NCI-H345 treated with DMSO at 0.1 percent for 48 hours (cell line): ENCODE measurements around the gene APLN.

Experiments used
- DNase-seq: peaks from one replicate; lab custom pipeline; 2025; ENCODE audit not compliant: unreplicated experiment; lab: John Stamatoyannopoulos, UW

APLN gene

DNA sequence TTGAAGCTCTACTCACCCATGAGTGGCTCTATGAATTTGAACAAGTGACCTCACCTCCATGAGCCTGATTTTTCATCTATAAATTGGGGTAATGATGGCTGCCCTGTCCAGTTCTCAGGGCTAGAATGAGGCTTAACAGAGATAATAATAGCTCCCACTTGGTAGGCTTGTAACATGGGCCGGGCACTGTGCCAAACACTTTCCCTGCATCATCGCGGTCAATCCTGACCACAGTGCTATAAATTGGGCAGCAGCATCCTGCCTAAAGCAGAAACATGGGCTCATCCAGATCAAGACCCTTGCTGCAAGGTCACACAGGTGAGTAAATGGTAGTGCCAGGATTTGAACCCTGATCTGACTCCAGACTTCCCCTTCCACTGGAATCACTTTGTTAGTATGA is 12.8 kb downstream of the APLN start:
- DNase-seq = no peak

DNA sequence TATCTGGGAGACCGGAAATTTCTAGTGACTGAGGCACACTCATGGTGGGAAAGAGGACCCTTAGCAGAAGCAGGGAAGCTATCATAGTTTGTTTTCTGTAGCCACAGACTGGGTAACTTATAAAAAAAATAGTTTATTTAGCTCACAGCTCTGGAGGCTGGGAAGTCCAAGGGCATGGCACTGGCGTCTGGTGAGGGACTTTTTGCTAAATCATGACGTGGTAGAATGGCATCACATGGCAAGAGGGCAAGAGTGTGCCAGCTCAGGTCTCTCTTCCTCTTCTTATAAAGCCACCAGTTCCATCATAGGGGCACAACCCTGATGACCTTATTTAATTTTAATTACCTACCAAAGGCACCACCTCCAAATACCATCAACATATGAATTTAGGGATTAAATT is 13.3 kb downstream of the APLN start:
- DNase-seq = no peak

DNA sequence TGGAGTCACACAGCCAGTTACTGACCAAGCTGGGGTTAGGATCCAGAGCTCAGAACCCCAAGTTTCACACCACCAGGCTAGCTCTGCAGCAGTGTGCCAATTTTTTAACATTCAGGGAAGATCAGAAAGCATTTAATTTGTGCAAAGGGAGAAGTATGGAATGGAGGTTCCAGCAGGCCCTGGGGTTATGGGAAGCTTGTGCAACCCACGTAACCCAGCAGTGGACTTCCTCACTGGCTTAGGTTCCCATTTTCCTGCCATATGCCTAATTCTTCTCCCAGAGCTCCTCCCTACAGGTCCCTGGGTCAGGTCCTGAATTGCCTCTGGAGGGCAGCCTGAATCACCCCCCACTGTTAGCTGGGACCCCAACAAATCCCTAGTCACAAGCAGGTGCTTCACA is 14.0 kb downstream of the APLN start:
- DNase-seq = no peak

DNA sequence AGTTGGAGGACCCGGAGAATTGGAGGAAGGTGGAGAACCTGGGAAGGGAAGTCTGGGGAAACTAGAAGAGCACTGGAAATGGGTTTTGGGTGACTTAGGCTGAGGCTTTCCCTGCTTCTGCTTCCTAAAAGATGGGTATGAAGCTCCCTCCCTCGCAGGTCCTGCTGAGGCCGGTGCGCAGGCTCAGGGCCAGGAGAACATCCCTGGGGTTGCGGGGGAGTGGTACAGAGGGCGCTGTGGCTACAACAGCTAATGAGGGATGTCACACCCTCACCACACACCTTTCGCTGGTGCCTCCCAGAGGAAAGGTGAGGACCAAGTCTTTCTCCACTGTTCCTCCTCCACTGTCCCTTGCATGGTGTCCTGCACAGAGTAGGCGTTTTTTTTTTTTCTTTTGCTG is 15.8 kb downstream of the APLN start:
- no peak for DNase-seq

DNA sequence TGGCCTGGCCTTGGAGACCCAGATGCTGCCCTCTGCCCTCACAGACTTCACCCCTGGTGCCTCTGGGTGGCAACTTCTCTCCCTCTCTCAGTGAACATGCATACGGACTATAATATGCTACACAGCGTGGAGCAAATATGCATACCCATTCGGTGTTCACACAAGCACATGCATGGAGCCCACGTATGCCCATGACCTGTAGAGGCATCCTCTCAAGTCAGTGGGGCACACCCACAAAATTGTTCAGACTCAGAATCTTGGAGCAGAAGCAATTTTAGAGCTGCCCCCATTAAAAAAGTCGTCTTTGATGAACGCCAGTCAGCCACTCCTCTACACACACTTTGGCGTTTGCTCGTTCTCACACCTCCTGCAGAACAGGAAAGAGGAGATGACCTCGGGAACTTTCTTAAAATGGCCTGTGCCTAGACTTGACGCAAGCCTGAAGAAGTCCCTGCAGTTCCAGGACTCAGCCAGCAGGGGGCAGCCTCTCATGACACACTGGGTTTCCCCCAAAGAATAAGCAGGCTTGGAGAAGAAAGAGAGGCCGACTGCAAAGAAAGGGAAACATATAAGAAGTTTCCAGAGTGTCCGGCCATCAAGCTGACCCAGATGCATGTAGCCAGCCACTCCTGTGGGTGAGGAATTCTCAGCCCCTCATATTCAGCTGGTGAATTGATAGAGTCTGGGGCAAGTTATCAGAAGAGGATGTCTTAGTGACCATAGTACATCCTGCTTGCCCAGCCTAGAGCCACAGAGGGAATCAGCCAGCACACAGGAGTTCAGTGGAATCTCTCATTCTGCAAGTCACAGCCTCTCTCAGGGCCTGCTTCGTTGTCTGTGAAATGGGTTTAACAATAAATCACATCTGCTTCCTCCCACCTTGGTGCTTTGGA is 17.3 kb downstream of the APLN start:
- peak; percentile 13 for DNase-seq

DNA sequence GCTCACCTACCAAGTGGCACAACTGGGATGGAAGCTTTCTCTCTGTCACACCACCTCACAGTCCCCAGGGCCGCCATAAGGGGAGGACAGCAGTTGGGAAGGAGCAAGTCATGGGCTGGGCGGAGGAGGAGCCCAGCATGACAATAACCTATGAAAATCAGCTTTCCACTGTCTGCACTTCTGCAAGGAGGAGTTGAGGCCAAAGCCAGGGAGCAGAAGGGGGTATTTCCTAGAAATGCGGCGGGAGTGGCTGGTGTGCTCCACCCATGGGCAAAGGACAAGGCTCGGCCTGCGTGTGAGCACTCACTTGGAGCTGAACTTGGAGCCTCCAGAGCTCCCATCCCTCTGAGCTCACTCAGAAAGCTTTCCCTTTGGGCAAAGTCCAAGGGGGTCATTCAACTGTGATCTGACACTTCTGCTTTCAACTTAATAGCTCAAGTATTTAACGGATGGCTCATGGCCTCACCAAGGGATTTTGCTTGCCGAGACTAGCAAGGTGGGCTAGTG is 18.5 kb downstream of the APLN start:
- no peak for DNase-seq

DNA sequence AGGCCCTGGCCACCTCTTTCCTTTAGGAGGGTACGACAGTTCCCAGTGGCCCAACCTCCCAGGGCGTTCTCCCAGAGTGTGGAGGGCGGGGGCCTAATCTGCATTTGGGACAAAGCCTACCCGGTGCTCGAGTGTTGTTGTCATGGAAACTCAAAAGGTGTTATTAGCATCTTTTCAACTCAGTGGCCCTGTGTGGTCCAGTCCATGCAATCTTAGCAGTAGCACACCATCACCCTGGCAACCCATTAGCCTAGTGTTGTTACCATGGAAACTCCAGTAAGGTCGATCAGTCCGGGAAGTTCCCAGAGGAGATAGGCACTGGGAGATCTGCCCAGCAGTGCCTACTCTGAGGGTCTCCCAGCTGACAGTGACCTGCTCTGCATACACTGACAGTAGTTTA is 20.2 kb downstream of the APLN start:
- DNase-seq = no peak

DNA sequence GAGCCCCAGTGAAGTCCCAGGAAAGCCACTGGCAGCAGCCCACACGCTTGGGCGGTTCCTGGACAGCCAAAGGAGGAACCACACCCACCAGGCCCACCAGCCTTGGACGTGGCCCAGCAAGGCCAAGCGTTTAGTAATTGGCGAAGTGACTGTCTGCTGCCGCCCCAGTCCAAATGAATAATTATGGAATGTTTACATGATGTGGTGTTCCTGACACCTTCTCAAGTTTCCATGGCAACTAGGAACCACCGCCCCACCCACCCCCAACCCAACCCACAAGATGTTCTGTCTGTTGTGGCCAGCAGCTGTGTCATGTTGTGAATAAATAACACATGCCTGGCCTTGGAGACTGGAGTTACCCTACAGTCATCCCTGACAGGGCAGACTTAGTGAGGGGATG is 22.3 kb downstream of the APLN start:
- no peak for DNase-seq

DNA sequence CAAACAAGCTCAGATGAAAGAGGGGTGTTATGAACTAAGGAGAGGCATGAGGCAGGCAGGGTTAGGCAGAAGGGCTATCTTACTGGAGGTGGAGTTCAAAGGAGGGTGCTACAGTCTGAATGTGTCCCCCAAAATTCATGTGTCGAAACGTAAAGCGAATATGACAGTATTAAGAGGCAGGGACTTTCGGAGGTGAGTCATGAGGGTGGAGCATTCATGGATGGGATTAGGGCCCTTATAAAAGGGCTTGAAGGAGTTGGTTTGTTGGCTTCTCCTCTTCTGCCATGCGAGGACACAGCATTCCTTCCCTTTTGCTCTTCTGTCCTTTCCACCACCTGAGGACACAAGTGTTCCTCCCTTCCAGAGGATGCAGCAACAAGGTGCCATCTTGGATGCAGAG is 22.9 kb downstream of the APLN start:
- DNase-seq = no peak

DNA sequence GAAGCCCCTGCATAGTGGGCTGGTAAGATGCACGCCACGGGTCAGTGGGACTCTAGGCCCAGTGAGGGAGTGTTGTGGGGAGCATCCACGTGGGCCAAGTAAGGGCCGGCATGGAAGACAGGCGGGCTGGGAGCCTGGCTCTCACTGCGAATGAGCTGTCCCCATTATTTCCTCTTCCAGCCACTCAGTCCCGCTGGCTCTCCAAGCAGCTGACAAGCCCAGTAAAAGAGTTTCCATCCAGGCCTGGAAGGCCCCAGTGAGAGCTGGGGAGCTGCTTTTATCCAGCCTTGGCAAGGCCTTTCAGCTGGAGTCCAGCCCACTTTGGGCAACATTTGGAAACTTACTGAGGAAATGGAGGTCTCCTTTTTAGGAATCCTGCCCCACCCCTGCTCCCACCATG is 24.9 kb downstream of the APLN start:
- DNase-seq = no peak

DNA sequence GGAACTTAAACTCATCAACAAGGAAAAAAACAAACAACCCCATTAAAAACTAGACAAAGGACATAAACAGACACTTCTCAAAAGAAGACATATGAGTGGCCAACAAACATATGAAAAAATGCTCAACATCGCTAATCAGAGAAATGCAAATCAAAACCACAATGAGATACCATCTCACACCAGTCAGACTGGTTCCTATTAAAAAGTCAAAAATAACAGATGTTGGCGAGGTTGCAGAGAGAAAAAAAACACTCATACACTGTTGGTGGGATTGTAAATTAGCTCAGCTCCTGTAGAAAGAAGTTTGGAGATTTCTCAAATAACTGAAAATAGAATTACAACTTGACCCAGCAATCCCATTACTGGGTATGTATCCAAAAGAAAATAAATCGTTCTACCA is 28.7 kb downstream of the APLN start:
- DNase-seq = no peak

DNA sequence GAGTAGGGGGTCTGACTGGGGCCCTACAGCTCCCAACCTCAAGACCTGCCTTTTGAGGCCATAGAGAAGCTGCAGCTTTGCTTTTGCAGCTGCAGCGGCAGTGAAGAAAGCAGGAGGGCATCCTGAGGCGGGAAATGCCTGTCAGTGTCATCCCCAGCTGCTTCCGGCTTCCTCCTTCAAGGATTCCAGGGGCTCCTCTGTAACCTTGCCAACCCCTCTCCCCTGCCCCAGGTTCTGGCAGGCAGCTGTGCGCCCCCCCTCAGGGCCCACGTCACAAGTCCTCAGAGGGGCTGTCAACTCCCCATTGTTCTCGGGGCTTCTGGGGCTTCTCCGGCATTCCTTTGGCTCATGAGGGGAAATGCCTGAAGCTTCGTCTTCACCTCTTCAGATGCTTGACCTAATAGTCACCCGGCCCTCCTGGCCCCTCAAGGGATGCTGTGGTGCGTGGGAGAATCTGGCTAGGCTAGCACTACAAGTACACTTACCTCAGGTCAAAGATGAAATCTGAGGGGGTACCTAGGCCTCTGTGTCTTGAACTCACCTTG is 31.9 kb downstream of the APLN start:
- DNase-seq = no peak

DNA sequence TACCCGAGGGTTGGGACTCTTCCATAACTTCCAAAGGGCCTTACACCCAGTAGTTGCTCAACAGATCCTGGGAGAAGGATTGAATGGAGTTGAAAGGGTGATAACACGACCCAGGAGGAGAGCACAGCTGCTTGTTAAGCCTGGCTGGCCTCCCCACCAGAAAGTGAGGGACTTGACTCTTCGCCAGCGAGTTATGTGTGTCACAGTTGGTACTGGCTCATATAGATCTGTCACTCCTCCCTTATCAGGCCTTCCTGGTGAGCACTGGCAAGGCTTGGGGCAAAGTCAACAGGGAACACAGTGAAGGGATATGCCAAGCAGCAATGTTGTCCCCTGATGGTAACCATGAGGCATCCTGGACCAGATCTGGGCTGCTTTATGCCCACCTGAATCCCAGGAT is 35.8 kb downstream of the APLN start:
- no peak for DNase-seq

DNA sequence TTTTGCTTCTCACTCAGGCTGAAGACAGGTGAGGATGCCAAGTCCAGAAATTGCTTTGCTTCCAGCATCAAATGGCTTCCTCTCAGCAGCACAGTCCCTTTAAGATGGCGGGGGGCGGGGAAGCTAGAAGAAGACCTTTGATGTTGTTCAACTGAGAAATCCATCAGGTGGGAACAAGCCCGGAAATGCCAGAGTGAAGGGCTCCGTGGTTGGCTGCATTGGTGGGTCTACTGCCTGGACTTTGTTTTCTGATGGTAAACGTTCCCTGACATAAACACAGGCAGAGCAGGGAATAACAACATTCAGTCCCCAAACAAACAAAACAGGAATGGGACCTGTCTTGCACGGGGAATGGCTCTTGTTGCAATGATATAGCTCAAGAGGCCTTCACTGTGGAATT is 37.3 kb downstream of the APLN start:
- DNase-seq = no peak

DNA sequence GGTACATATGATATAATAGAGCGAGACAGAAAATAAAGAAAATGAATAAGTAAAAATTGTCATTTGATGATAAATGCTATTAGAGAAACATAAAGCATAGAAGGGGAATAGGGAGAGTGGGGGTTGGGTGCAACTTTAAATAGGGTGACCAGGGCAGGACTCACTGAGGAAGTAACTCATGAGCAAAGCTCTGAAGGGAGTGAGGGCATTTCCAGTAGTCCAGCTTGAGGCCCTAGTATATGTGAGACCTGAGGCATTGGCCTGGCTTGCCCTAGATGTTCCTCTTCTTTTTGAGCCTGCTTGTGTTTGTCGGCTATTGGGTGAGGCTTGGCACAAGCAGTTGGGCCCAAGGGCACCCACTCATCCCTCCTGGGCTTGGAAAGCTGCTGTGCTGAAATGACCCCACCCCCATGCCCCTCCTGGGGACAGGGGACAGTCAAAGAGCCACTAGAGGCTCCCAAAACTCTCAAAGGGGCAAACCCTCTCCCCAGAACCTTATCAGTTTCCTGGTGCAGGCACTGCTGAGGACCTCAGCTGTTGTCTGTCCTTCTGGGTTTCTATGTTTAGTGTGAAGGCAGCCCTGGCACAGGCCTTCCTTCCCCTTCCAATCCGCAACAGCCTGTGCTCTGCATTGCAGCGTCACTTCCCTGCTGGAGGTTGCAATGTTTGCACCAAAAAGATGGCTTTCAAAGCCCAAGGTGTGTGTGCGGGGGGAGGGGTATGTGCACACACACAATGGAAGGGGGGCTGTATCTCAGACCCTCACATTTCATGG is 40.1 kb downstream of the APLN start:
- DNase-seq = no peak

DNA sequence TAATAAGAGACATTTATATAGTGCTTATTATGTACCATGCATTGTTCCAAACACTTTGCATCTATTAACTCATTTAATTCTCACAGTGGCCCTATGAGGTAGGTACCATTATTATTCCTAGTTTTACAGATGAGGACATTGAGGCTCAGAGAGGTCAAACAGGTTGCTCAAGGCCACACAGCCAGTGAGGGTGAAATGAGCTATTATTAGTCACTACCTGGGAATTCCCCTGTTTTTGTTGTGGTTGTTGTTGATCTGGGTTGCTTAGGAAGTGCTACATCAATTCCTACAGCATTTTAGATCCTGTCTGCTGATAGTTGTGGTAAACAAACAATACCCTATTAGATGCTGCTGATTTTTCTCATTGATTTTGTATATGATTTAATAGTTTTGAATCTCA is 41.2 kb downstream of the APLN start:
- DNase-seq = no peak

DNA sequence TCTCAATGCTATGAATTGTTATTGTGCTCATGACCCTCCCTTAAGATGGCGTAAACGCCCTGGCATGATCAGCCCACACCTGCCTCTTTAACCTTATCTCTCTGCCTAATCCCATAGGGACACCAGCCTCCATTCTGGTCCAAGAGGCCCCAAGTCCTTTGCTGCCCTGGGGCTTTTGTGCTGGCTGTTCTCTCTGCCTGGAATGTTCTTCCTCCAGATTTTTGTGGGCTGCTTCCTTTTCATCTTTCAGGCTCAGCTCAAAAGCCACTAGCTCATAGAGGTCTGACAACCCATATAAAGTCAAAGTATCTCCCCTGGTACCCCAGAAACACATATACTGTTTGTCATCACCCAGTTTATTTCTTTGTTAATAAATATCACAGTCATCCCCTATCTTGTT is 42.4 kb downstream of the APLN start:
- DNase-seq = no peak

DNA sequence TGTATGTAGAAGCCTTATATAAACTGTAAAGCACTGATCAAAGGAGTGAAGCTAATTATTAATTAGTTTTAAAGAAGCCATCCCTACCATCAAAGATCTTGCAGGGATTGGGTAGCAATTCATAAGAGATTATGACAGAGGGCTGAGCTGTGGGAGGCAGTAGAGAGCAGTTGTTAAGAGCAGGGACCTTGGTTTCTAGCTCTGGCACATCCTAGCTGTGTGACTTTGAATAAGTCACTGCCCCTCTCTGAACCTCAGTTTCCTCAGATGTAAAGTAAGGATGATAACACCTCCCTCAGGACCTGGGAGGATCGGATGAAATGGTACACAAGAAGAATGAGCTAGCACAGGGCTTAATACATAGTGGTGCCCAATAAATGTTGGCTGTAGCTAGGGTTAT is 45.4 kb downstream of the APLN start:
- DNase-seq = no peak

DNA sequence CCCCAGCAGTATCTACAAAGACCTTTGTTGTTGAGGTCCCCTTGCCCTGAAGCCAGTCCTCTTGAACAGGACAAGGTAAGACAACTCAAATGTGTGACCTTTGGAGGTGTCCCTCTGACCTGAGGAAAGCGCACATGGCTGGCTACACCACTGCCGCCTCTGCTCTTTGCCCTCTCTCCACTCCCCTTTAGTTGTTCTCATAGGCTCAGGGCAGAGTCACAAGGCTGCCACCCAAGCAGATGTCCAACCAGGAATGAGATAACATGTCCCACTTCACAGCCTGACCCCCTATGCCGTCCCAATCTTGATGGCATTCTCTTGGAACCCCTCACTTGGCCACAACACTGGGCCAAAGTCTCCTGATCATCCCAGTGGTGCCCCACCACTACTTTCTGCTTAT is 46.3 kb downstream of the APLN start:
- DNase-seq = no peak

DNA sequence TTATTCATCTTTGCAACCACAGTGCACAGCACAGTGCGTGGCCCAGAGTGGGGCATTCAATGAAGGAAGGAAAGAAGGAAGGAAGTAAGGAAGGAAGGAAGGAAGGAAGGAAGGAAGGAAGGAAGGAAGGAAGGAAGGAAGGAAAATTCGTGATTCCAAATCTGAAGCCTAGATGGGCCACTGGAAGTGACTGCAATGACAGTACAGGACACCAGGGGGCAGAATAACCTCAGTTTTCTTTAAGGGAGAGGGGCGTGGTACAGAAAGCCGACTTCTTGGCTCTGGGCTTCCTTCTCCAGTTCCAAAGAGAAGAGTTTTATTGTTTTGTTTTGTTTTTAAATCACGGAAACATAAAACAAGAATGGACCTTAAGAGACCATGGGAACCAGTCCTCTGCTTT is 47.8 kb downstream of the APLN start:
- peak; percentile 29 for DNase-seq

DNA sequence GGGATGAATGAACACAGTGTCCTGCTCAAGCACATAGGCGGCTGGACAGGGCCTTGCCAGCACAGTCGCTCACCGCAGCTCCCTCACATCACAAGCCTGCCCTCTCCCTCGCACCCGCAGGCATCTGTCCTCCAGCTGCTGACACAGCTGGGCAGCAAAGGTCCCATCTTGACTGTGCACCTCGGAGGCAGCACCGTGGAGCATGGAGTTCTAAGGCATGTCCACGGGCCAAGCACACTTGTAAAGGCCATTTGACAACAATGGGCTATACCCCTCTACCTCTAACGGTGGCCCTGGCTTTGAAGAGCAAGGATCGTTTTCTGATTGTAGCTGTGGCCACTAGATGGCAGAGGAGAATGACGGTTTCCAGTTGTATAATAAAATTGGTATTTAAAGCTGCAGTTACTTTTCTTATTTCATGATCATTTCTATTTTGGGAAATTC is 53.8 kb downstream of the APLN start:
- no peak for DNase-seq

DNA sequence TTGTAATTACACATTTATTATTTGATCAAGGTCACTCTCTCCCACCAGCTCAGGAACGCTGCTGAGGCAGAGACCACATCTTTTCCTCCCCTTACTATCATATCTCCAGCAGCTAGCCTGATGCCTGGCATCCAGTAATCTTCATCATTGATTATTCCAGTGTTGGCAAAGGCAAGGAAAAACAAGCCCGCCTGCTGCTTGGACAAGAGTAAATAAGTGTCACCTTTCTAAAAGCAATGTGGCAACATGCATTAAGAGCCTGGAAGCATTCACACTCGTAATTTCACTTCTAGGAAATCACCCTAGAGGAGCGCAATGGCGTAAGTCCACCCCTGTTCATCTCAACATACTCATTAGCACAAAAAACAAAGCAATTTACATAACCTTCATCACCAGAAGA is 54.8 kb downstream of the APLN start:
- no peak for DNase-seq
